IPS DF 6.9 (cell line): Measurements from ENCODE around the gene EFL1.
"Not testable (repeated sequence)": the region's sequence is repeated elsewhere in the genome, so short reads cannot be mapped to it uniquely, and the experiment has no call there.

Experiments used
- DNase-seq: peaks from one replicate; pipeline ENCODE4 v3.0.0-alpha.2; 2013; ENCODE audit warnings: low read depth, low spot score
- H3K27ac ChIP-seq: one replicate; pipeline ENCODE4 v1.5.1; 2013; ENCODE audit warnings: low read length, control low read depth
- H3K27me3 ChIP-seq: 2 replicates; pipeline ENCODE4 v1.6.1; 2013; ENCODE audit warnings: mild to moderate bottlenecking, low read length; ENCODE audit not compliant: control insufficient read depth, insufficient read depth
- H3K36me3 ChIP-seq: 2 replicates; pipeline ENCODE4 v1.6.1; 2013; ENCODE audit warnings: low read length; ENCODE audit not compliant: control insufficient read depth, insufficient read depth
- H3K4me1 ChIP-seq: 2 replicates; pipeline ENCODE4 v1.6.1; 2013; ENCODE audit warnings: low read length; ENCODE audit not compliant: control insufficient read depth, insufficient read depth
- H3K4me3 ChIP-seq: 2 replicates; pipeline ENCODE4 v1.5.1; 2013; ENCODE audit warnings: mild to moderate bottlenecking, low read length
- H3K9me3 ChIP-seq: 2 replicates; pipeline ENCODE4 v1.6.1; 2013; ENCODE audit warnings: low read length, inconsistent platforms; ENCODE audit not compliant: control insufficient read depth, insufficient read depth
- WGBS: extraction: QIAGEN DNeasy Blood & Tissue Kit; methylation state at CpG from one replicate; pipeline ENCODE4 v1.1.7; 2013; ENCODE audit warnings: mixed read lengths, missing lambda C conversion rate; ENCODE audit not compliant: insufficient read length, insufficient coverage; 5-methylcytosine and 5-hydroxymethylcytosine counted together

EFL1 gene

DNA sequence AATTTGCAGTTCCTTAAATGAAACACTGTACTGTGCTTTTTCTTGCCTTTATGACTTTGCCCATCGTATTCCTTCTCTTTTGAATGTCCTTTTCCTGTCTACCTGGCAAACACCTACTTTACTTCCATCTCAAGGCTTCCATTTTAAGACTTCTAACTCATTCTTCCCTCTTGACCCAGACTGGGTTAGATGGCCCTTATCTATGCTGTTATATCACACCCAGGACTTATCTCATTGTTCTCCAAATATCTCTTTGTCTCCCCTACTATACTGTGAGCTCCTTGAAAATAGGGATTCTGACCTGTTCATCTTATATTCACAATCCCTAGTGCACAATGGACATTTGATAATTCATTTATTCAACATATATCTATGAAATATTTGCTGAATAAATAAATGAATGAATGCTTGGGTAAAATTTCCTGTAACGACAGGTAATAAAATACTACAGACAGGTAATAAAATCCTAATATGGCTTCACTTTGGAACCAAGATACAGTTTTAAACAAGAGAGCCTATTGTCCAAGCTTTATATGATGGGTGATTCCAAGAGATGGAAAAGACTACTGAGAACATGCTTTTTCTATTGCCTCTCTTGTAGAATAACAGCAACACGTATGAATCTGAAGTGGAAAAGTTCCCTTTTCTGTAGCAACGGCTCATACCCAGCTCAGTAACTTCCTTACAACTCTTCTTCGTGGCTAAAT, 22.7 kb downstream of the EFL1 start:
- no peak overlapping the region for H3K4me3 ChIP-seq
- no peaks in the 10 kb centered on the region for H3K4me1 ChIP-seq
- WGBS = no CpG with 5 or more reads among the region's 5 CpGs
- no peak for DNase-seq
- H3K27ac ChIP-seq = no peak overlapping the region
- no peaks in the 10 kb centered on the region for H3K36me3 ChIP-seq
- no peaks in the 10 kb centered on the region for H3K27me3 ChIP-seq
- H3K9me3 ChIP-seq = no peaks in the 10 kb centered on the region

GRCh38 chr15:82237944-82238534, 24.5 kb downstream of the EFL1 start:
- not testable (repeated sequence) for H3K27me3 ChIP-seq, H3K4me1 ChIP-seq, H3K9me3 ChIP-seq, H3K4me3 ChIP-seq, H3K27ac ChIP-seq, H3K36me3 ChIP-seq, DNase-seq
- whole genome bisulfite sequencing = no CpG with 5 or more reads among the region's 3 CpGs

- WGBS = no CpG with 5 or more reads among the region's 2 CpGs
- Histone ChIP-seq H3K27me3 (no peaks in the 10 kb centered on the region), H3K27ac (no peak overlapping the region), H3K4me3 (no peak overlapping the region), H3K9me3 (no peaks in the 10 kb centered on the region), H3K36me3 (no peaks in the 10 kb centered on the region; the same call in 1 of the 2 replicates), H3K4me1 (no peaks in the 10 kb centered on the region; the same call in 1 of the 2 replicates)
- DNase-seq = no peak
Observed at GRCh38 chr15:82231842-82232241, 30.7 kb downstream of the EFL1 start.

GRCh38 chr15:82231233-82231632, 31.3 kb downstream of the EFL1 start:
- Histone ChIP-seq H3K4me1 (no peaks in the 10 kb centered on the region; the same call in 1 of the 2 replicates), H3K27ac (no peak overlapping the region), H3K27me3 (no peaks in the 10 kb centered on the region), H3K36me3 (no peaks in the 10 kb centered on the region; the same call in 1 of the 2 replicates), H3K9me3 (no peaks in the 10 kb centered on the region), H3K4me3 (no peak overlapping the region)
- WGBS = no CpG with 5 or more reads among the region's 2 CpGs
- DNase-seq = no peak

GRCh38 chr15:82228750-82229149, 33.8 kb downstream of the EFL1 start:
- no peaks in the 10 kb centered on the region for H3K9me3 ChIP-seq
- H3K27ac ChIP-seq = no peak overlapping the region
- DNase-seq = no peak
- H3K36me3 ChIP-seq = no peaks in the 10 kb centered on the region; the same call in 1 of the 2 replicates
- no peak overlapping the region for H3K4me3 ChIP-seq
- H3K27me3 ChIP-seq = no peaks in the 10 kb centered on the region
- H3K4me1 ChIP-seq = no peaks in the 10 kb centered on the region; the same call in 1 of the 2 replicates
- WGBS = no CpG with 5 or more reads among the region's 1 CpG

- H3K36me3 ChIP-seq, H3K4me3 ChIP-seq, H3K4me1 ChIP-seq, H3K27ac ChIP-seq, H3K27me3 ChIP-seq, DNase-seq, H3K9me3 ChIP-seq: not testable (repeated sequence)
- no CpG with 5 or more reads among the region's 2 CpGs for WGBS
Observed at GRCh38 chr15:82221535-82221934, 41.0 kb downstream of the EFL1 start.

DNA sequence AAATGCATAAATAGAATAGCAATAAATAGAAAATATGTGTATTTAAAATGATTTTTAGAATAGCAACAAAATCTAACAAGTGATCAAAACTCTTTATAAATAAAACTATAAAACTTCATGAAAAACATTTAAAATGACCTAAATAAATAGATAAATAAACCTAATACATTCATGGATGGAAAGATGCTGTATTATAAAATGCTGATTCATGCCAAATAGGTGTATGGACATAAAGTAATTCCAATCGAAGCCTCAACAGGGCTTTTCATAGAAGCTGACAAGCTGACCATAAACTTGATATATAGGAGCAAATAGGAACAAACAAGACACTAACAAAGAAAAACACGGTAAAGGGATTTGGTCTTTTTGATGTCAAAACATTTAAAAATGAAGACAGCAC, 46.4 kb downstream of the EFL1 start:
- DNase-seq, H3K4me1 ChIP-seq, H3K9me3 ChIP-seq, H3K27ac ChIP-seq, H3K27me3 ChIP-seq, H3K4me3 ChIP-seq, H3K36me3 ChIP-seq: not testable (repeated sequence)
- no CpG with 5 or more reads among the region's 2 CpGs for WGBS

GRCh38 chr15:82212201-82212600, 50.3 kb downstream of the EFL1 start:
- not testable (repeated sequence) for H3K27ac ChIP-seq, DNase-seq, H3K4me1 ChIP-seq, H3K27me3 ChIP-seq, H3K9me3 ChIP-seq, H3K36me3 ChIP-seq, H3K4me3 ChIP-seq

DNA sequence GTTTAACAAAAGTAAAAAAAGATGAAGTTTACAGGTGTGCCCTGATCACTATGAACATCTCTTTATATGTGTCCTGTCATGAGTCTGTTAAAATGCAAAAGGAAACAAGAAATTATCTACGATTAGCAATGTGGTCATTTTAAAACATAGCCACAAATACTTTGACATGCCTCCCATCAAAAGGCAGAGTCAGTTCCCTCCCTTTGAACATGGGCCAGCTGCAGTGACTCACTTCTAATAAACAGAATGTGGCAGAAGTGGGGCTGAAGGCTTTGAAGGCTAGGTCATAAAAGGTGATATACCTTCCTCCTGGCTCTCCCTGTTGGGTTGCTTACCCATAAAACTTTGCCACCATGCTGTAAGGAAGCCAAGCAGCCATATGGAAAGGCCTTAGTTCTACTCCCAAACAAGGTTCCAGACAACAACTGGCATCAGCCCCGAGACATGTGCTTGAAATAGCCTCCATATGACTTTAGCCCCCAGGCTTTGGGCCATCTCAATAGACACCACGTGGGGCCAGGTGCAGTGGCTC, 52.4 kb downstream of the EFL1 start:
- not testable (repeated sequence) for H3K4me1 ChIP-seq, H3K27me3 ChIP-seq, H3K4me3 ChIP-seq, H3K27ac ChIP-seq, DNase-seq, H3K36me3 ChIP-seq, H3K9me3 ChIP-seq
- no CpG with 5 or more reads among the region's 3 CpGs for WGBS

DNA sequence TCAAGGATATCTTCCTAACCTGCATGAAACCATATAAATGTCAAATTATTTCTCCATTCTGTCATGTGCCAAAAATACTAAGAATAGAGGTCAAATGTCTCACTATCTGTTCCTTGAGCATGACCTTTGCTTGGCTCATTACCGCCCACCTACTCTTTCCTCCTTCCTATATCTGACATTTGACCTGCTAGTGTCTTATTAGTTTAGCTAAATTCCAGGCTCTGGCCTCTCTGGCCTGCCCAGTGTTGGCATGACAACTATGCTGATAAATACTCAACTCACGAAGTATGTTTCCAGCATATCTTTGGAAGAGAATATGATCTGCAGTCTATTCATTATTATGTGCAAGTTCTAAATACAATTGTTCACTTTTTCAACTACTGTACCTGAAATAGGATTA, 58.0 kb downstream of the EFL1 start:
- H3K4me3 ChIP-seq, H3K27me3 ChIP-seq, H3K36me3 ChIP-seq, DNase-seq, H3K27ac ChIP-seq, H3K9me3 ChIP-seq, H3K4me1 ChIP-seq: not testable (repeated sequence)
- WGBS = no CpG with 5 or more reads among the region's 2 CpGs
